PC-3 (cell line): ENCODE data around the gene SAMSN1. TPM values are rescaled to one million over a fixed set of nuclear protein-coding genes. Genes with fewer than 3 reads are reported as not detected.

Experiments used
- ATAC-seq: fragments of 200-7000 bp; cut with Tn5 transposase; 2 replicates; pipeline ENCODE4 v1.9.1; 2020; ENCODE audit warnings: mild to moderate bottlenecking, moderate library complexity
- BruUV-seq: library from RNA; stranded (reverse); fragments of 400-500 nt; replicated peaks from 2 replicates; lab custom pipeline; 2021; lab: Mats Ljungman, UMichigan
- CTCF ChIA-PET: fragments of 300-600 bp; sonication (Branson Sonifier 250); formaldehyde crosslinking; loops from one replicate; lab custom pipeline; 2022; ENCODE audit warnings: antibody characterized with exemption; lab: Charles Lee
- POLR2A ChIA-PET: fragments of 300-600 bp; sonication (Branson Sonifier 250); formaldehyde crosslinking; loops from one replicate; lab custom pipeline; 2022; ENCODE audit warnings: antibody characterized with exemption; ENCODE audit not compliant: unreplicated experiment; lab: Charles Lee
- DNase-seq: peaks from one replicate; pipeline ENCODE4 v3.0.0-alpha.2; 2015
- H2AFZ ChIP-seq: fragments of 300-600 bp; sonication (generic); 2 replicates; pipeline ENCODE4 v1.6.0; 2016; ENCODE audit warnings: antibody characterized with exemption, low read length
- H3F3A ChIP-seq: fragments of 300-600 bp; sonication (generic); one replicate; pipeline ENCODE4 v1.6.0; 2017; ENCODE audit warnings: antibody characterized with exemption, low read length, control low read depth, mild to moderate bottlenecking; ENCODE audit not compliant: unreplicated experiment
- H3K27ac ChIP-seq: fragments of 300-600 bp; sonication (generic); 2 replicates; pipeline ENCODE4 v1.5.1; 2016; ENCODE audit warnings: mild to moderate bottlenecking, low read length
- H3K27me3 ChIP-seq: fragments of 300-600 bp; sonication (generic); 2 replicates; pipeline ENCODE4 v1.6.1; 2016; ENCODE audit warnings: low read length, mixed read lengths
- H3K36me3 ChIP-seq: fragments of 300-600 bp; sonication (generic); 2 replicates; pipeline ENCODE4 v1.6.1; 2016; ENCODE audit warnings: low read depth, mixed run types, low read length, mixed read lengths
- H3K4me1 ChIP-seq: fragments of 300-600 bp; sonication (generic); 2 replicates; pipeline ENCODE4 v1.5.1; 2016; ENCODE audit warnings: low read length; ENCODE audit not compliant: insufficient read depth
- H3K4me2 ChIP-seq: fragments of 300-600 bp; sonication (generic); 2 replicates; pipeline ENCODE4 v1.6.0; 2016; ENCODE audit warnings: low read length
- H3K4me3 ChIP-seq: fragments of 300-600 bp; sonication (generic); 2 replicates; pipeline ENCODE4 v1.5.1; 2016; ENCODE audit warnings: mild to moderate bottlenecking, low read length, mixed read lengths
- H3K79me2 ChIP-seq: fragments of 300-600 bp; sonication (generic); 2 replicates; pipeline ENCODE4 v1.6.1; 2017; ENCODE audit warnings: low read length, mixed read lengths
- H3K9ac ChIP-seq: fragments of 300-600 bp; sonication (generic); 2 replicates; pipeline ENCODE4 v1.6.0; 2016; ENCODE audit warnings: mild to moderate bottlenecking, low read length
- H3K9me2 ChIP-seq: fragments of 300-600 bp; sonication (generic); replicated peaks from 2 replicates; pipeline ENCODE4 v1.6.1; 2016; ENCODE audit warnings: mixed run types, low read length, mixed read lengths
- H3K9me3 ChIP-seq: fragments of 300-600 bp; sonication (generic); 2 replicates; pipeline ENCODE4 v1.6.1; 2016; ENCODE audit warnings: low read length, mixed read lengths
- H4K20me1 ChIP-seq: fragments of 300-600 bp; sonication (generic); 2 replicates; pipeline ENCODE4 v1.6.1; 2016; ENCODE audit warnings: low read length, mixed read lengths
- CTCF ChIP-seq: fragments of 300-600 bp; sonication (generic); conservative IDR thresholded peaks from 2 replicates; pipeline ENCODE4 v1.5.1; 2017; ENCODE audit warnings: antibody characterized with exemption, low read depth, mild to moderate bottlenecking, low read length
- EZH2 ChIP-seq: fragments of 300-600 bp; sonication (generic); IDR thresholded peaks from one replicate; pipeline ENCODE4 v1.6.1; 2017; ENCODE audit warnings: antibody characterized with exemption, mild to moderate bottlenecking, low read length; ENCODE audit not compliant: unreplicated experiment
- EZH2phosphoT487 ChIP-seq: fragments of 300-600 bp; sonication (generic); IDR thresholded peaks from 2 replicates; pipeline ENCODE4 v1.6.1; 2018; ENCODE audit warnings: mild to moderate bottlenecking, antibody characterized with exemption, low read length, borderline replicate concordance
- intact Hi-C: fragments of 100-400 bp; cut with micrococcal nuclease; formaldehyde crosslinking; loops from 2 replicates; pipeline ENCODE4 v1.9.0; 2023
- total RNA-seq: library from RNA; depleted of rRNA; stranded (reverse); fragments of >200 nt; gene quantifications from 2 replicates; pipeline ENCODE4 v1.2.3, GENCODE V29; 2014

Gene SAMSN1
- total RNA-seq, 1 experiment from 2014 or later: not detected

GRCh38 chr21:14531757-14532316, 14.3 kb downstream of the SAMSN1 start:
- DNase-seq (no peak), ATAC-seq (no peak)
- Histone ChIP-seq H4K20me1 (no peaks in the 10 kb centered on the region), H3K27me3 (peaks cover 5% of the 10 kb centered on the region), H3K9me2 (no peaks in the 10 kb centered on the region), H3K4me1 (peaks cover 22% of the 10 kb centered on the region), H3K4me3 (no peak overlapping the region), H3K9ac (no peak overlapping the region), H3K9me3 (no peaks in the 10 kb centered on the region), H3K4me2 (no peak overlapping the region), H3K27ac (no peak overlapping the region), H3F3A (no peaks in the 10 kb centered on the region), H3K36me3 (no peaks in the 10 kb centered on the region), H3K79me2 (no peaks in the 10 kb centered on the region), H2AFZ (no peak overlapping the region)
- BruUV-seq: no TSS peak
- POLR2A ChIA-PET: no interaction called here
- intact Hi-C loops: no loop called here
- TF ChIP-seq EZH2 (no peak), CTCF (no peak)
- CTCF ChIA-PET: no interaction called here

GRCh38 chr21:14530592-14530991, 15.5 kb downstream of the SAMSN1 start:
- H2AFZ ChIP-seq: no peak overlapping the region
- no peak overlapping the region for H3K27ac ChIP-seq
- H4K20me1 ChIP-seq: no peaks in the 10 kb centered on the region
- H3K9me2 ChIP-seq: no peaks in the 10 kb centered on the region
- no peaks in the 10 kb centered on the region for H3F3A ChIP-seq
- H3K27me3 ChIP-seq: peaks cover 14% of the 10 kb centered on the region
- ChIA-PET CTCF (no interaction called here), POLR2A (no interaction called here)
- no peaks in the 10 kb centered on the region for H3K79me2 ChIP-seq
- no peak overlapping the region for H3K4me3 ChIP-seq
- DNase-seq (no peak), ATAC-seq (no peak)
- H3K9me3 ChIP-seq: no peaks in the 10 kb centered on the region
- TF ChIP-seq CTCF: no peak
- TF ChIP-seq EZH2: no peak
- TF ChIP-seq EZH2phosphoT487: no peak
- no TSS peak for BruUV-seq
- H3K4me2 ChIP-seq: no peak overlapping the region
- H3K4me1 ChIP-seq: peaks cover 22% of the 10 kb centered on the region
- intact Hi-C loops: no loop called here
- H3K9ac ChIP-seq: no peak overlapping the region
- H3K36me3 ChIP-seq: no peaks in the 10 kb centered on the region

- BruUV-seq: no TSS peak
- Histone ChIP-seq H3K4me2 (no peak overlapping the region), H3F3A (no peaks in the 10 kb centered on the region), H4K20me1 (no peaks in the 10 kb centered on the region), H3K4me3 (no peak overlapping the region), H3K9me3 (no peaks in the 10 kb centered on the region), H2AFZ (no peak overlapping the region), H3K36me3 (no peaks in the 10 kb centered on the region), H3K9me2 (no peaks in the 10 kb centered on the region), H3K9ac (no peak overlapping the region), H3K79me2 (no peaks in the 10 kb centered on the region), H3K27ac (no peak overlapping the region), H3K4me1 (peaks cover 11% of the 10 kb centered on the region), H3K27me3 (peaks cover 14% of the 10 kb centered on the region)
- ChIA-PET CTCF (no interaction called here), POLR2A (no interaction called here)
- DNase-seq (no peak), ATAC-seq (no peak)
- intact Hi-C loops: no loop called here
- no peak for TF ChIP-seq EZH2
- no peak for TF ChIP-seq EZH2phosphoT487
- no peak for TF ChIP-seq CTCF
Measured at GRCh38 chr21:14528815-14529214, 17.3 kb downstream of the SAMSN1 start.
